Stimulated activated CD4-positive, alpha-beta T cell treated with anti-CD3 and anti-CD28 coated beads, Interleukin-1b, Interleukin-23, amount 100 ng/mL, for 1 hour (primary cell): ENCODE measurements around the gene ADSS1.

ENCODE experiments used
- DNase-seq, 2 donors: peaks; one replicate each; pipeline ENCODE4 v3.0.0-alpha.2; 2020; ENCODE audit warnings: low read depth in 2 of 2

ADSS1 gene

DNA sequence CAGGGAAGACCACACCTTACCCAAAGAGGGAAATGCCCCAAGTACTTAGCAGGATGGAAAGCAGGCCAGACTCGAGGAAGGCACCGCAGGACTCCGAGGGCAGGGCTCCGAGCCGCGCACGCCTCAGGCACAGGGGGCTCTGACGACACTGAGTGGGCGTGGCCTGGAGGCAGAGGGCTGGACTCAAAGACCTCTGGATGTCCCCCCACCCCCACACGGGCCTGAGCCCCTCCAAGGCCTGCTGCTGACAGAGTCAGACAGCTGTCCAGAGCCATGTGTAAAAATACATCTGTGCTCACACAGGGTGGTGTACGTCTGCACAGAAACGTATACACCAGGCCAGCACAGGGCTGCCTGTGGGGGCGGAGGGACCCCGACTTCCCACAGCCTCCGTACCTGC, 70.1 kb downstream of the ADSS1 start:
- no peak for DNase-seq

DNA sequence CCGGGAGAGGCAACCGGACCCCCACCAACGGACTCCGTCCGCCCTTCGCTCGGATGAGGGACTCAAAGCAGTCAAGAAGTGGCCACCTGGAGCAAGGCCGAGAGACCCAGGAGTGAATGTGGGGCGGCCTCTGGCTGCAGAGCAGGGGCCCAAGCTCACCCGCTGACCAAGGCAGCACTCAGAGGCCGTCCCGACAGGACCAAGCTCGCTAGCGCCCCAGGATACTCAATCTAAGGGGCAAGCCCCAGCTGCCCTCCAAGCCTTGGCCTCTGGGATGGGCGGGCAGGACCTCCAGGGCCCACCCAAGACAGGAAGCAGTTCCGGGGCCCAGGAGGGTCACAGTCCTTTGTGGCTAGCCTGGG, 70.6 kb downstream of the ADSS1 start:
- no peak for DNase-seq

DNA sequence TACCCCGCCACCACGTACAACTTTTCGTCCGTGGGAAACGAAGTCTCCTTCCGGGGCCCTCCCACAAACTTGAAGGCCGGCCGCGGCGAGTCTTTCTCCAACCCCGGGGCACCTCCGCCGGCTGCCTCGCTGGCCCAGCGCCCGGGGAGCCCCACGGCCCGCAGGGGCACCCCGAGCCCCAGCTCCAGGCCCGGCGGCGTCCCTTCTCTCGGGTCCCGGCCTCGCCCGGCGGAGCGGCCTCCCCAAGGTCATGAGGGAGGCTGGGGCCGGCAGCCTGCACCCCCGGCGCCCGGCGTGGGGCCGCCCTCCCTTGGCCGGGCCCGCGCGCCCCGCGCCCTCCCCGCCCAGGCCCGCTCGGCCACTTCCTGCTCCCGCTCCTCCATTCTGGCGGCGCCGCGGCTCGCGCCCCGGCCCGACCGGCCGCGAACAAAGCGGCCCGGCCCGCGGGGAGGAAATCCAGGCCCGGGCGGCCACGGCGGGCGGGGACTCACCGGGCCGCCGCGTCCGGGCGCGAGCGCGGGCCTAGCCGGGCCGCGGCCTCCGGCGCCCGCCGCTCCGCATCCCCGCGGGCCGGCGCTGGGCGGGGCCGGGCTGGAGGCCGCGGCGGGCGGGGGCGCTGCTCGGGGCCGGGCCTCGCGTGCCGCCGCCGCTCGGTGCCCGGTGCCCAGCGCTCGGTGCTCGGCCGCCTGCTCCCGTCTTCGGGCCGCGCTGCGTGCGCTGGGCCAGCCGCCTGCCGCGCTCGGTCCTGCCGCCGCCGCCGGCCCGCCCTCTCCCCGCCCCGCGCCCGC, 71.2 kb downstream of the ADSS1 start, which contains the start of gene AKT1:
TSS of gene AKT1 (minus strand) at position 756 of the 788 bp plus-strand sequence. CDS start 3,105 bp downstream, outside the sequence.
- no peak for DNase-seq

DNA sequence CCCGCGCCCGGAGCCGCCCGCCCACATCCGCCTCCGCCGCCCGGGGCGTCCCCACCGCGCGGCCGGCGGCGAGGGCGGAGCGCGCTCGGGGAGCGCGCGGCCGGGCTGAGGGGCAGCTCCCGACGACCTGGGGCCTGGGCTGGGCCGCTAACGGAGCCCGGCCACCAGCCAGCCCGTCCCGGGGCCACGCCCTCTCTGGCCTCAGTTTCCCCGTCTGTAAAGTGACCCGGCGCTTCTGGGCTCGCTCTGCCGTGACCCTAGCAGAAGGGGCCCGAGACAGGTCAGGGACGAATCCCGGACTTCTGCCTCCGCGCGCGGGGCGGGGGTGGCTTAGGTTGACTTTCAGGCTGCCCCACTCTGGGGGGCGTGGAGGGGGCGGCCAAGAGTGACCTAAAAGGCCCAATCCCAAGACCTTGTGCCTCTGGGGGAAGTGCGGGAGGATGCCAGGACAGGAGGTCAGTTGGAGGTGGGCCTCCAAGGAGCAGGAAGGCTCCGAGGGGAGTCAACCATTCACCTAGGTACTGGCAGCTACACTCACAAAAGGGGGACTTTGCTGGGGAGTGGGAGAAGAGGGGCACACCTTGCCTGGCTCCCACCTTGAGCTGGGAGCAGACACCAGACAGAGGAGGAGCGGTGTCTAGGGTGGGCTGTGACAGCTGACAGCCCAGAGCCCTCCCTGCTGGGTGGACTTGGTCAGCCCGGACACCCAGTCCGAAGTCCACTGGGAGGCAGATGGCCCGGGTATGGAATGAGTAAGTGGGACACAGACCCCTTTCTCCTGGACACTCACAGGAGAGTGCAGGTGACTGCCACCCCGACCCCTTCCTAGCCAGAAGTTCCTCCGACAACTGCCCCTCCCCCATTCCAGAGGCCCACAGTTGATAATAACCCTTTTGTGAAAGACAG, 72.0 kb downstream of the ADSS1 start:
- peak; percentile 29 to 56 for DNase-seq

DNA sequence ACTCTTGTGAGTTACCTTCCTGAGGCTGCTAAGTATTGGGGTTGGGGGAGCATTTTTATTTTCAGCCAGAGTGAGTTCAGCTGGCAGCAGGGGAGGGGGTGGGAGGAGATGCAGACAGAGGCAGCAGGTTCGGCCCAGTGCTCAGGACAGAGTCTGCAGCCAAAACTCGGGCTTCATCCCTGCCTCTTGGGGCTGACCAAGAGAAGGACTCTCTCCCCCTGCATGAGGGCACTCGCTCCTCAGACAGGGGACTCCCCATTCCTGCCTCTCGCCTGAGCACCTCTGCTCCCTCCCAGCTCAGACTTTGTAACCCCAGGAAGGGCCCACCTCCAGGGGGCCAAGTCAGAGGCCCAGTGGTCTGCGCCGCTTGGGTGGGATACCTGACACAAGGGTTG, 72.7 kb downstream of the ADSS1 start:
- no peak for DNase-seq
